Measurements from ENCODE around the gene PPP1R16B.

PPP1R16B gene

DNA sequence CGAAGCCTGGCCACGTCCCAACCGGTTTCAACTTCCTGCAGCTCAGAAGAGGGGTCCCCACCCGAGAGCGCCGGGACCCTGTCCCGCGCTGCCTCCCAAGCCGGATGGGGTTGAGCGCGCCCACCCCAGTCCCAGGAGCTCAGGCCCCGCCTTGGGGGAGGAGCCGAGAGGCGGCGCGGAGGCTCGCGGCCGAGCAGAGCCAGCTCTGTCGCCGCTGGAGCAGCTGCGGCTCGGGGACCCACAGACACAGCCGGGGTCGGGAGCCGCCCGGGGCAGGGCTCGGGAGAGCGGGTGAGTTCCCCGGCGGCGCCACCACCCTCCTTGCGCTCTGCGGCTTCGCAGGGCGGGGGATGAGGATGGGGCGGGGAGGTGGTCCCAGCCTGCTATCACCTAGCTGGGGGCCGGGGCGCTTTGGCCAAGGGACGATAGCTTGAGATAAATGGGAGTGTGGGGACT lies at the start of gene PPP1R16B:
TSS of gene PPP1R16B (plus strand) at position 196 of the 456 bp plus-strand sequence. CDS start 30,229 bp downstream, outside the sequence.
- DNase-seq (ENCODE audit: low spot score), result no peak

DNA sequence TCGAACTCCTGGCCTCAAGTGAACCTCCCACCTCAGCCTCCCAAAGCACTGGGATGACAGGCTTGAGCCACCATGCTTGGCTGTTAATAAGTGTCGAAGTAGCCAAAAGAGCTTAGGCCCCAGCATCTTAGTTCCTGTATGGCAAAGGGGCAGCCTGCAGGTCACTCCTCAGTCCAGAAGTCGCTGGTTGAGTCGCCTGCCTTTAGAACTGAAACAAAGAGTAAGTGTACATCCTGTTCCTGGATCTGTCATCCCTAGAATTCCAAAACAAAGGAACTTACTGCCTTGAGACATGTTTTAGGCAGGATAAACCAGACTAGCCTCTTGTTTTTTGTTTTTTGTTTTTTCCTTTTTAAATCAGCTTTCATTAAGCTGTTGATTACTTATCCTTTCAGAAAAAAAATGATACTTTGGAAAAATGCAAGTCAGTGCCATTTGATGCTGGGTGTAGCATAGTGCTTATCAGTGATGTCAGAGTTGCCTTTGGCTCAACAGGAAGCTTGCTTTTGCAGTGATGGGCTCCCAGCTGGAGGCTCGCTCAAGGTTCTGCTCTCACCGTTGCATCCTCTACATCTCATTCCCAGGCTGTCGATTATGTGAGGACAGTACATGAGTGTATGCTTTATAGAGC lies 48.2 kb upstream of the PPP1R16B start:
- DNase-seq (ENCODE audit: low spot score), result no peak

DNA sequence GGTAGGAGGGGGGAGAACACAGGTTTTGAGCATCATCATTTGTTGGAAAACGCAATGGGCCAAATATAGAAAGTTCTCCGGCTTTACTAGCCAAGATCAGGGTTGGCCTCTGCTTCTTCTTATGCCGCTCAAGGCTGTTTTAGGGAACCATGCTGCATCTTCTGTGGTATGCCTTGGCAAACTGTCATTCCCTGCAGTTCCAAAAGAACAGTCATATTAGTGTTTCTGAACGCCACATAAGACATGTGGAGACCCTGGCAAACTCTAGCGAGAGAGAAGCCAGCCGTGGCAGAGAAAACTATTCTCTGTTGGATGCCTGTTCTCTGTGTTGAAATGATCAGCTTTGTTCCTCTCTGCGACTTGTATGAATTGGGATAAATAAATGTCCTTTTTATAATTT lies 46.4 kb upstream of the PPP1R16B start:
- DNase-seq (ENCODE audit: low spot score), result no peak

DNA sequence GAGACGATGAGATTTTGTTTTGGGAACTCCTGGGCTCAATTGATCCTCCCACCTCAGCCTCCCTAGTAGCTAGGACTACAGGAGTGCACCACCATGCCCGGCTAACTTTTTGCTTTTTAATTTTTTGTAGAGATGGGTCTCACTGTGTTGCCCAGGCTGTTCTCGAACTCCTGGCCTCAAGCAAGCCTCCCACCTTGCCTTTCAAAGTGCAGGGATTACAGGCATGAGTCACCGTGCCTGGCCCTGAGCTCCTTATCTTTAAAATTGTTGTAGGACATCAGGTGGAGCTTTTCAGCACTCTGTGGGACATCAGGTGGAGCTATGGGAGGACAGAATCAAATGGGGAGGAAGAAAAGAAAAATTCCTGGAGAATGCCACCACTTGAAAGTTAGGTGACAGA lies 44.5 kb upstream of the PPP1R16B start:
- no peak for DNase-seq (ENCODE audit: low spot score)

DNA sequence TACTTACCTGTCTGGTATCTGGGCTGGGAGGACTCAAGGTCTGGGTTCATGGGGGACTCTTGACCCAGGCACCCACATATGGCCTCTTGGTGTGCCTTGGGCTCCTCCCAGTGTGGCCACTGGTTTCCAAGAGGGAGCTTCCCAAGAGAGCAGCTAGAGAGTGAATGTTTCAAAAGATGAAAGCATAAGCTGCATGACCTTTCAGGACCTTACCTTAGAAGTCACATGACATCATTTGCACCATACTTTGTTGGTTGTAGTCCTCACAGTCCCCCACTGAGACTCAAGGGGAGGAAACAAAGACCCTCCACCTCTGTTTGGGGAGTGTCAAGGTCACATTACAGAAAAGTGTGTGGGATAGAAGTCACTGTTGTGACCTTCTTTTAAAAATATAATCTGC lies 43.3 kb upstream of the PPP1R16B start:
- no peak for DNase-seq (ENCODE audit: low spot score)

DNA sequence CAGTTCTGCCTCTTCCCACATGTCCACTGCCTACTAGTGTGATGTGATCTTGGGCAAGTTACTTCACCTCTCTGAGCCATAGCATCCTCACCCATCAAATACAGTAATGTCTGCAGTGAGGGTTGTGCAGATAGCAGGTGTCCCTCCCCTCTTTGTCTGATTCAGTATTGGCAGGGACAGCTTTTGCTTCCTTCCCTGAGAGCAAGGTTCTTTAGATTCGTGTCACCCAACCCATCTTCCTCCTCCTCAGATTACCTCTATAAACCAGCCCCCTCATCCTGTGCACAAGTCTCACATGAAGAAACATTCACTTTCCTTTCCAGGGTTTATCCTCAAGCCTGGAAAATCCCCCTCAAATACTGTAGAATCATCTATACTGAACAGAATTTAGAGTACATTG lies 41.9 kb upstream of the PPP1R16B start:
- DNase-seq (ENCODE audit: low spot score), result no peak

DNA sequence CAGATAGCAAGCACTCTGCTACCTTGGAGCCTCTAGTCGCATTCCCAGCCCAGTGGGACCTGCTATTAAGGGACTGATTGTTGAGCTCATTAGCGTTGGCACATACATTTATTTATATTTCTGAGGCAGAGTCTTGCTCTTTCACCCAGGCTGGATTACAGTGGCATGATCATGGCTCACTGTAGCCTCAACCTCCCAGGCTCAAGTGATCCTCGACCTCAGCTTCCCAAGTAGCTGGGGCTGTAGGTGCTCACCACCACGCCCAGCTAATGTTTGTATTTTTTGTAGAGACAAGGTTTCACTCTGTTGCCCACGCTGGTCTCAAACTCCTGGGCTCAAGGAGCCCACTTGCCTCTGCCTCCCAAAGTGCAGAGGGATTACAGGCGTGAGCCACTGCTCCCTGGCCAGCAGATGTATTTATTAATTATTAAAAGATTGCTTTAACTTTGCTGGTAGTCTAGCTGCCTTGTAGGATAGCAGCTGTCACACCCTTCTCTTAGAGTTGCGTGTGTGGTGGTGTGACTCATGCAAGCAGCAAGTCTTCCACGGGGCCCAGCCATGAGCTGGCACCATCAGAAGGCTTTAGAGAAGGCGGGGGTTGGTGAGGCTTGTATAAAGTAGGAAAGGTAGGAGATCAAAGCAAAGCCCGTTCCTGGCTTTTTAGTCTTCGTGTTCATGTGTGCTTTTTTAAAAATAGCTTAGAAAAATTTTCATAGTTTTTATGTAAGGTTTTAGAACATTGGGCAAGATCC lies 40.8 kb upstream of the PPP1R16B start:
- DNase-seq (ENCODE audit: low spot score), result peak; percentile 81

DNA sequence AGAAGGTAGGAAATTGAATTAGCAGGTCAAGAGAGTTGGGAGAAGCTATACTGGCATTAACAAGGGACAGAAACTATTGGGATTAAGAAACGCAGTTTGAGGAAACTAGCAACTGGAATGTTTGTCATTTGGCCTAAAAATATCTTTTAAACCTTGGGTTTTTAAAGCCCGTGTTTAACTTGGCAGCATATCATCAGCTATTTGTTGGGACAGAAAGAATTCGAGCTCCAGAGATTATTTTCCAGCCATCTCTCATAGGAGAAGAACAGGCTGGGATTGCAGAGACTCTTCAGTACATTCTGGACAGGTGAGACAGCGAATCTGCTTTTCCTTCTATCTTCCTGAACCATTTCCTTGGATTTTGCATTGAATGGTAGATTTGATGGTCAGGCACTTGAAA lies 39.4 kb upstream of the PPP1R16B start:
- DNase-seq (ENCODE audit: low spot score), result no peak

DNA sequence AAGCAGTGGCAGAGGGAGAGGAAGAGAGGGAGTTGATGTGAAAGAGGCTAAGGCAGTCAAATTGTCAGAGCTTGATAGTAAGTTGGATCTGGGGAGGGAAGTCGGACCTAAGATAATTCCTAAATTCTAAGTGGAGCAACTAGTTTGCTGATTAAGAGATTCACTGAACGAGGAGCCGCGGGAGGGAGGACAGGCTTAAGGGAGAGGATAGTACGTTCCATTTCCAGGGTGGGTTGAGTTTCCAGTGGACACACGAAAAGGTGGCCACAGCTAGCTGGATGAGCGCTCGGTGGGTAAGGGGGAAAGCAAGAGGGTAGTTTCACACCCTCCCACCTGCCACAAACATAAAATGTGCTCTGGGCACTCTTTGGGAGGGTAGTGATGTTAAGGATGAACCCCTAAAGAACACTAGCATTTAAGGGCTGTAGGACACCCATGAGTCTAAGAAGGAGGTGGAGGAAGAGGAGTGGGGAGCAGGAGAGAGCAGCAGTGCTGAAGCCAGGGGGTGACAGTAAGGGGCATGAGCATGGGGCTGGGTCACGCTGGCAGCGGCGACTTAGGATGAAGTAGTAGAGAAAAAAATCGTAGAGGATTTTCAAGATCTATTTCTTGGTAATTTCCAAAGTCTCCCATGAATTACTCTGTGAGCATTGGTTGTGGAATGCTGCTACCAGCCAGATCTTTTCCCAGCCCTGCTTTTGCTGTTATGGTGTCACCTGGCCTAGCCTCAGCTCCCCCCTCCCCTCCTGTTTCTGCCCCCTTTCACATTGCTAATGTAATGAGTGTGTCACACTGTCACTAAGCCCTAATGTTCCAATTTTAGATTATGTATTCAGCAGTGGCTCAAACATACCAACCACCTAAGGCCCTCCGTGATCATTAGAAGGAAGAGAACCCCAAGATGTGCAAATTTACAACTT lies 35.9 kb upstream of the PPP1R16B start:
- no peak for DNase-seq (ENCODE audit: low spot score)

DNA sequence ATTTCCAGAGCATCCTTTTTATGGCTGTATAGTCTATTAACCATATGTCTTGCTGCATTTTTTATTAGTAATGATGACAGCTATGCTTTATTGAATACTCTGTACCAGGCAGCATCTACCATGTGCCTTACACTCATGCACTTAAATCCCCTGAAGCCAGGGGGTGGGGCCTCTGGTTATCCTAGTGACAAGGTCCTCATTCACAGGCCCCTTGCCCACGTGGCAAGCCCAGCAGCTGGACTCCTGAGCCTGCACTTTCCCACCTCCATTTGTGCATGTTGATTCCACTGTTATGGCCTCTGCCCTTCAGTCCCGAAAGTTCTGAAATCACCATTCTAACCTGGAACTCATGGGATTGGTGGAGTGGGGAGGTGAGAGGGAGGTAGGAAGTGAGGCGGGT lies 35.0 kb upstream of the PPP1R16B start:
- DNase-seq (ENCODE audit: low spot score), result no peak

DNA sequence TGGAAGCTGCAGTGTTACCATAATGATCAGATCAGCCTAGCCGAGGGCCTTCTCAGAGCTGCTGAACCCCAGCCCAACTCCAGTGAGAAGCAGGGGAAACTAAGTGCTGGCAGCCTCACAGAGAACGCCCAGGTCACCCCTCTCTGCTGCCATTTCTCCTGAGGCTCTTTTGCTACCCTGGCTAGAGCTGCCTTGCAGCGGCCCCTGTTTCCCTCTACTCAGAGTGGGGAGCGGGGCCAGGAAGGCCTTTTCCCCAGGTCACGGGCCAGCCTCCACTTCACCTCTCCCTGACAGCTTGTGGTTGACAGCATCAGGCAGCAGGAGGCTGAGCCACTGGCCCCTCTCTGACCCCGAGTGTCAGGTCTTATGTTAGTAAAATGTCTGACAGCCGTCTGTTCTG lies 34.5 kb upstream of the PPP1R16B start:
- no peak for DNase-seq (ENCODE audit: low spot score)

DNA sequence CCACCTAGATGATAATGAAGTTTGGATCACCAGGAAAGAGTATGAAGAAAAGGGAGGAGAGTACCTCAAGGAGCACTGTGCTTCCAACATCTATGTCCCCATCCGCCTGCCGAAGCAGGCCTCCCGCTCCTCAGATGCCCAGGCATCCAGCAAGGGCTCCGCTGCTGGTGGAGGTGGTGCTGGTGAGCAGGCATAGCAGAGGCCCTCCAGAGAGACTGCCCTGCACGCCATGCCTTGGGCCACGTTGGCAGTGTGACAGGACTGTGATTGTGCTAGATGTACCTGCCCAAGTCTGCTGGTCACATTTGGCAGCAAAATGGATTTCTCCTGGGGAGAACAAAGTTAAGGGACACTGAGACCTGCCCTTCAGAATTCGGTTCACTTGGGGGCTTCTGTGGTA lies 33.9 kb upstream of the PPP1R16B start:
- DNase-seq (ENCODE audit: low spot score), result no peak

DNA sequence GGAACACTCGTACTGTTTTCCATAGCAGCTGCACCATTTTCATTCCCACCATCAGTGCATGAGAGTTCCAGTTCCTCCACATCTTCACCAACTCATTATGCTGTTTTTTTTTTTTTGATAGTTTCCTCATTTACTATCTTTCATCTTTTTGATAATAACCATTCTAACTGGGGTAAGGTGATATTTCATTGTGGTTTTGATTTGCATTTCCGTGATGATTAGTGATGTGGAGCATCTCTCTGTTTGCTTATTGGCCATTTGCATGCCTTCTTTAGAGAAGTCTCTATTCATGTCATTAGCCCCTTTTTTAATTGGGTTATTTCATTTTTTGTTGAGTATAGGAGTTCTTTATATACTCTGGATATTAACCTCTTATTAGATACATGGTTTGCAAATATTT lies 31.3 kb upstream of the PPP1R16B start:
- no peak for DNase-seq (ENCODE audit: low spot score)

DNA sequence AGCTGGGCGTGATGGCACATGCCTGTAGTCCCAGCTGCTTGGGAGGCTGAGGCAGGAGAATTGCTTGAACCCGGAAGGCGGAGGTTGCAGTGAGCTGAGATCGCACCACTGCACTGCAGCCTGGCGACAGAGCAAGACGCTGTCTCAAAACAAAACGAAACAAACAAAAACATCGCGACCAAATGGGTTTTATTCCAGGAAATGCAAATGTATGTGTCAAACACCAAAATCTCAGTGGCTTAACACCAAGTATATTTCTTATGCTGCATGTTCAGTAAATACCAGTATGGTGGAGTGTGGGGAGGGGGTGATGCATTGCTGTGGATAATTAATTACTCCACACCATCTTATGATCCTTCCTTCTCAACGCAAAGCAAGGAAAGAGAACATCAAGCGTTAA lies 29.1 kb upstream of the PPP1R16B start:
- DNase-seq (ENCODE audit: low spot score), result no peak

DNA sequence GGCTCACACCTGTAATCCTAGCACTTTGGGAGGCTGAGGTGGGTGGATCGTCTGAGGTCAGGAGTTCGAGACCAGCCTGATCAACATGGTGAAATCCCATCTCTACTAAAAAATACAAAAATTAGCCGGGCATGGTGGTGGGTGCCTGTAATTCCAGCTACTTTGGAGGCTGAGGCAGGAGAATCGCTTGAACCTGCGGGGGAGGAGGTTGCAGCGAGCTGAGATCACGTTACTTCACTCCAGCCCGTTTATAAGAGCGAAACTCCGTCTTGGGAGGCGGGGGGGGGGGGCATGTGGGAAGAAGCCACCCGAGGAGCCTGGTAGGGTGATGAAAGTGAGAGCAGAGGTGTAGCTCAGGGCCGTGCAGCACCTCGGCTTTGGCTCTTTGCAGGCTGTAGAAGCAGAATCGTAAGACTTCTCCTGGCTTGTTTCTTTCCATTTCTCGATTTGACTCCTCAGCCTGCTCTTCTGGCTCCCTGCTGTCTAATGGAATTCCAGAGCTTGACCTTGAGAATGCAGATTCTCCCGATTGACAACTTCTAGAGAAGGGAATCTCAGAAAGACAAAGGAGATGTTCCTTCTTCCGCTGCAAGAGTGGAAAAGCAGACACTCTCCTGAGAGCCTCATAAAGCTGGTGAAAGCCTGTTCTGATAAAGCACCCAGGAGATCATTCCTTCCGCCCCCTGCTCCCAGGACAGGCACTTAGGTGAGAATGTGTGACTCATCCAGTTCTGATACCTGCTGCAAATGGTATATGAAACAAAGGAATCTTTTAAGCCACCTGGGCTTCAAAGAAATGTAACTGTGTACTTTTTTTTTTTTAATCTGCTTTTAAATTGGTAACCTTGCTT lies 26.0 kb upstream of the PPP1R16B start:
- no peak for DNase-seq (ENCODE audit: low spot score)

DNA sequence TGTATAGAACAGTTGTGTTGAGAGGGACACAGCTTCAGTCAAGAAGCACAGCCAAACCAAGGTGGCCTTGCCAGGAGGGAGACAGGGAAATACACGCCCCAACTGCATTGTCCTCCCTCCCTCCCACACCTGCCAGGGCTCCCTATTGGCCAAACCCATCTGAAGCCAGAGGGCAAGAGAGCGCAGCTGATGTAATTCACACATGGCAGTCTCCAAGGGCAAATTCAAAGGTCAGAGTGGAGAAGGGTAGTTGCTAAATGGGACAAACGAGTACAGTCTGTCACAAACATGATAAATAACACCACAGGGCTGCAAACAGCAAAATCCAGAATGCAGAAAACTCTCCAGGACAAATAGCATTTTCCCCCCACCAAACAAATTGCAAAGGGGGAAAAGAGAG lies 23.2 kb upstream of the PPP1R16B start:
- DNase-seq (ENCODE audit: low spot score), result no peak

DNA sequence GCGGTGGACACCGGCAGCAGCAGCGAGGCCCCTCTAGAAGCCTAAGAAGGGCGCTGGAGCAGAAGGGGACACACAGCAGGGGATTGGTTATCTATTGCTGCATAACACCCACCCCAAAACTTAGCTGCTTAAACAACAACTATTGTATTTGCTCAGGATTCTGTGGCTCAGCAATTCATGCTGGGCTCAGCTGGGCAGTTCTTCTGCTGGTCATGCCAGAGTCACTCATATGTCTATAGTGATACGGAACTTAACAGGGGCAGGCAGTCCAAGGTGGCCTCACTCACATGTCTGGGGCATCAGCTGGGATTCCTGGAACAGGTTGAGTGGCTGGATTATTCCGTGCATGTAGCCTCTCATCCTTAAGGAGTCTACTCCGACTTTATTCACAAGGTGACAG lies 17.6 kb upstream of the PPP1R16B start:
- DNase-seq (ENCODE audit: low spot score), result no peak

DNA sequence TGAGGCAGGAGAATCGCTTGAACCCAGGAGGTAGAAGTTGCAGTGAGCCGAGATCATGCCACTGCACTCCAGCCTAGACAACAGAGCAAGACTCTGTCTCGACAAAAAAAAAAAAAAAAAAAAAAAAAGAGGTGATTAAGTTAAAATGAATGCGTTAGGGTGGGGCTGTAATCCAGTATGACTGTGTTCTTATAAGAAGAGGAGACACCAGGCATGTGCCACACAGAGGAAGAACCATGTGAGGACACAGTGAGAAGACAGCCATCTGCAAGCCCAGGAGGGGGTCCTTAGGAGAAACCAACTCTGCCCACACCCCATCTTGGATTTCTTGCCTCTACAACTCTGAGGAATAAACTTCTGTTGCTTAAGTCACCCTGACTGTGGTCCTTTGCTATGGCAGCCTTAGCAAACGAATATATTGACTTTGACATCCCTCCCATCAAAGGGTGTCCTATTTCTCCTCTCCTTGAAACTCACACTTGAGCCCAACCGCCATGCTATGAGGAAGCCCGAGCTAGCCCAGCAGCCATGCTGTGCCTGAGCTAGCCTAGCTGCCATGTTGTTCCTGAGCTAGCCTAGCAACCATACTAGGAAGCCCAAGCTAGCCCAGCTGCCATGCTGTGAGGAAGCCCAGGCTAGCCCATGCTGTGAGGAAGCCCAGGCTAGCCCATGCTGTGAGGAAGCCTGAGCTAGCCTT lies 15.8 kb upstream of the PPP1R16B start:
- peak; percentile 78 for DNase-seq (ENCODE audit: low spot score)

DNA sequence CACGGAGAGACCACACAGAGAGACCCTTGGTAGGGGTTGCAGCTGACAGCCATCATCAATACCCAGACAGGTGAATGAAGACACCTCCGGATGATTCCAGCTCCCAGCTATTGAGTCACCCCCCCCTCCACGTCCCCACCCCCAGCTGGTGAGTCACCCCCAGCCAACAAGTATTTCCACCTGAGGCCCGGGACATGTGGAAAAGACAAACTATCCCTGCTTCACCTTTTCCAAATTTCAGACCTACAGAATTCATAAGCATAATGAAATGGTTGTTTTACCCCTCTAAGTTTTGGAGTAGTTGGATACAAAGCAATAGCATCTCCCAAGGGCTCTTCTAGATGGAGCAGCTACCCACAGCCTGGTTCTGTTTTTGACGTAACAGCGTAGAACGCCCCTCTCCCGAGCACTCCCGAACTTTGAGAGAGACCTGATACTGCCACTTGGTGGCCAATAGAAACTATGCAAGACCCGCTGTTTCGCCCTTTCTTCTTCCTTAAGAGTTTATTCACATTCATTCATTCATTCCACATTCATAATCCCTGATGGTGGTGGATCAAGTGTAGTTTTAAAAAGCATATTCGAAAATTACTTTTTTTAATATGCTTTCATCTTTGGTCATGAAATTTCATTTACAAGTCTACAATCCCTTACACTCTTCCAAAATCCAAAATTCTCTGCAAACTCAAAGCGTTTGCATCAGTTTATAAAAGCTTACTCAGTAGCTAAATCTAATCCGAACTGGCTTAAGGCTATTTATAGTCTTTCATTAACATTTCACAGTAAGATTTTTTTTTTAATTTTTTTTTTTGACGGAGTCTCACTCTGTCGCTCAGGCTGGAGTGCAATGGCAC lies 15.1 kb upstream of the PPP1R16B start:
- DNase-seq (ENCODE audit: low spot score), result peak; percentile 79

DNA sequence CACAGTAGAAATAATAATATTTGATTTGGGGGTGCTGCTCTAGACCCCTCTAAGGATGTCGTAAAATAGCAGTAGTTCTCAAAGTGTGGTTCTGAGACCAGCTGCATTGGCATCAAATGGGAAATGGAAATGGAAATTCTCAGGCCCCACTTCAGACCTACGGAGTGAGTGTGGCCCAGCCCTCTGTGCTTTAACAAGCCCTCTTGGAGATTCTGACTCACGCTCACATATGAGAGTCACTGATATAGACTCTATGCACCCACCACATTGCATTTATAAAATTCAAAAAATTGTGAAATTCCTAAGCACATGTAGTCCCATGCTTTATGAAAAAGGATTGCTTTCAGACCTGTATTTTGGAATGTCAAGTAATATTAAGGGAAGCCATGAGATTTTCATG lies 14.2 kb upstream of the PPP1R16B start:
- DNase-seq (ENCODE audit: low spot score), result no peak

Data from RKO (cell line).